ENCODE data around the gene MAJIN. TPM values are rescaled to one million over a fixed set of nuclear protein-coding genes. Genes with fewer than 3 reads are reported as not detected.

MAJIN gene
- total RNA-seq, 1 donor from 2014 or later: not detected

DNA sequence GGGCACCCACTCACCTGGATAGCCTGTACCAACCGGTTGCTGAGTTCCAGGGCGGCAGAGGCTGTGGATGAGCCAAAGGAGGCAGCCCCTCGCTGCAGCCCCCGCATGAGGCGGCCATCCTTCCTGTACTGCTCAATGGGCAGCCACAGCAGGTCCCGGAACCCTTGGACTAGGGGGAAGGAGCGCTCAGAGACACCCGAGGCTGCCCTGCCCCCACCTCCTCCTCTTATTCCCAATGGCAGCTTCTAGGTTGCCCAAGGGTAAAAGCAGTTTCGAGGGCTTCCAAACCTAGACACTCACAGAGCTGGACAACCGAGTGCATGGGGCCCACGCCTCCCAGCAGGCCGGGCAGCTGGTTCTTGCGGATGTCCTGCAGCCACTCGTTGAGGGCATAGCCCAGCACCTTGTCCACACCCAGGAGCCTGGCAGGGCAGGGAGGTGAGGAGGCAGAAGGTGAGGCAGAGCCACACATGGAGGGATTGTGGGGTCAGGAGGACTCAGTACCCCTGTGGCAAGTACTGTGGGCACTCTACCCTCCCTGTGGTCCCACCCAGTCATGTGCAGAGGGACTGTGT, 75.4 kb downstream of the MAJIN start:
- FAIRE-seq (no peak), DNase-seq (ENCODE audit: low spot score in 2 of 2) (no peak)

DNA sequence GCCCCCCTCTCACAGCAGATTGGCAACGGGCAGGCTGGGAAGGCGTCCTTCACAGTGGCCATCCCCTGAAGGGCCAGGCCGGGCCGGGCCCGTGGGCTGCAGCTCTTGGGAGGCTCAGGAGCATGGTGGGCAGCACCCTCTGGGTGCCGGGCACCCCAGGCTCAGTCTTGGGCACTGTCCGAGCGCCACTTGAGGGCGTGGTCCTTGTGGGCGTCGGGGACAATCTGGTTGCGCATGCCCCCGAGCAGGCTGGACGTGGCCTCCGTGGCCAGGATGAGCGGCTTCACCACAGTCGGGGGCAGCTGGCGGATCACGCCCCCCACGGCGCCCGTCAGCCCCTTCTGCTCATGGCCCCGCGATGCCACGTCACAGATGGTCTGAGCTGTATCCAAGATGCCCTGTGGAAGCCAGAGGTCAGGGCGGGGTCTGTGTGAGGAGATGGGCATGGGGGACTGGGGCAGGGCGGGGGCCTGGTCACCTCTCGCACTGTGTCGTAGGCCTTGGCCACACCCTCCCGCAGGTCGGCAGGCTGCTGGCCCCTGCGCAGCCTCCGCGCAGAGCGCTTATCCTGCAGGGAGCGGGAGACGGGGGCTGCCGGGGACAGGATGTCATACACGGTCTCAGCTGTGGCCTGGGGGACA, 77.0 kb downstream of the MAJIN start:
- FAIRE-seq (no peak), DNase-seq (ENCODE audit: low spot score in 2 of 2) (no peak)

DNA sequence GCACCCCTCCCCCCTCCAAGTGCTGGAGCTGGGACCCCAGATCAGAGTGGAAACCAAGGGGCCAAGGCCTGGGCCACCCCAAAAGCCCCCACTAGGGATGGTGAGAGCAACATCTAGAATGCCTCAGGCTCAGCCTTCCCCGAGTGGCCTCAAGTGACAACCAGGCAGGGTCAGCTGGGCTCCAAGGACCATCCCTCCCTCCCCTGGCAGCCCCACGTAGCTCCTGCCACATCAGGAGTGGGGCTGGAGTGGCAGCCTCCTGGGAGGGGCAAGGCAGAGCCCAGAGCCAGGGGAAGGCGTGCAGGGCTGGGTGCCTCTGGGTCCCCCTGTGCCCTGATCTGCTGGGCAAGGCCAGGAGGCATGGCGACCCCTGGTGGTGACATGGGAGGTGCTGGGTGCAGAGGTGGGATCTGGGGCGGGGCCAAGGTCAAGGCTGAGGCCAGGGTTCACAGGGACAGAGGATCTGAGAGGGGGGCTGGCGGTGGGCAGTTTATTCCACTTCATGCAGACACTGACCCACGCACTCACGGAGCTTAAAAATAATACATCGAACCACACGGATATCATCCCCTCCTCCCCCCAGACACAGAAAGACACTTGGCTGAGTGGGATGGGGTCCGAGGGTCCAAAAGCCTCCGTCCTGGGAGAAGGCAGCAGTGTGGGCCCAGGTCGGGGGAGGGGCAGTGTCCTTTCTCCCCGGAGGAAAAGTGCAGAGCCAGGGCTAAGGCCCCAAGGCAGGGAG, 77.7 kb downstream of the MAJIN start:
- no peak for FAIRE-seq
- DNase-seq (ENCODE audit: low spot score in 2 of 2): peak; percentile 76 to 85

GRCh38 chr11:64893194-64894069, 78.5 kb downstream of the MAJIN start:
- DNase-seq (ENCODE audit: low spot score in 2 of 2): no peak
- FAIRE-seq: no peak

DNA sequence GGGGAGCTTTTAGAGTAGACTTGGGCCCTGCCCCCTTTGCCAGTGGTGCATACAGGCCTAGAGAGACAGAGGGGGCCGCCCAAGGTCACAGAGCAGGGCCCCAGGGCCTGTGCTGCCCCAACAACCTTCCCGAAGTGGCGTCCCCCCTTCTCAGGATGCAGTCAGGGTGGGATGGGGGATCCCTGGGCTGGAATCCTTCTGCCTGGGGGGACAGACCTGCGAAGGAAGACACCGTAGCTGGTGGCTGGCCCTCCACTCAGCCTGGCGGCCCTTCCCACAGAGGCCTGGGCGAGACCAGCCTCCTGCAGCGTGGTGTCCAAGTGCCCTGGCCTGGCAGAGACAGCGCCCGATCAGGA, 79.1 kb downstream of the MAJIN start:
- FAIRE-seq (no peak), DNase-seq (ENCODE audit: low spot score in 2 of 2) (no peak)

GRCh38 chr11:64892411-64892831, 79.5 kb downstream of the MAJIN start:
- FAIRE-seq (no peak), DNase-seq (ENCODE audit: low spot score in 2 of 2) (no peak)

- no peak for FAIRE-seq
- no peak for DNase-seq (ENCODE audit: low spot score in 2 of 2)
These were observed 80.0 kb downstream of the MAJIN start for GRCh38 chr11:64891880-64892279.

DNA sequence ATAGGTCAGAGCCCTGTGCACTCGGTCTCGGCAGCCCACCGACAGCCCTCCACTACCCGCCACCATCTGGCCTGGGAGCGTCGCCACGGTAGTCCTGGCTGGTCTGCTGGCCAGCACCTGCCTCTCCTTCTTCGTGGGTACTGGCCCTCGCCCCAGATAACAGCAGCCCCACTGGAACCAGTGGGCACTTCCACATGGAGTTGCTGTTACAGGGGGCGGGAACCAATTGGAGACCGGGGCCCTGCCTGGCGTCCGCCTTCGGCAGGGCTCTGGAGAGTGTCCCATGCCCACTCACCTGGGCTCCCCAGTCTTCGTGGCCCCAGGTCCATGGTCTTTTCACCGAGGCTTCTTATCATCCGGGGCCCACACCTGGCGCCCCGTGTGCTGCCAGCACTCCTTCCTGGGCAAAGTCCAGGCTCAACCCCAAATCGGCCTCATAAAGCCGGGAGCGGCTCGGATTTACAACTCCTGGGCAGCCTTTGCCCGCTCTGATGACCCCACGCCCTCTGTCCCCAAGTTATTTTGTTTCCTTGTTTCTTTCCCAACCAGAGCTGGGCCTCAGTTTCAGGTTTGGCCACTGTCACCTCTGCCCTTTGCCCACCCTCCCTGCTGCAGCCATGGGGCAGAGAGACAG, 80.6 kb downstream of the MAJIN start:
- DNase-seq (ENCODE audit: low spot score in 2 of 2): no peak
- FAIRE-seq: no peak

GRCh38 chr11:64890522-64890939, 81.4 kb downstream of the MAJIN start:
- FAIRE-seq (no peak), DNase-seq (ENCODE audit: low spot score in 2 of 2) (no peak)

- FAIRE-seq: no peak
These were observed 83.0 kb downstream of the MAJIN start for GRCh38 chr11:64888729-64889511.

DNA sequence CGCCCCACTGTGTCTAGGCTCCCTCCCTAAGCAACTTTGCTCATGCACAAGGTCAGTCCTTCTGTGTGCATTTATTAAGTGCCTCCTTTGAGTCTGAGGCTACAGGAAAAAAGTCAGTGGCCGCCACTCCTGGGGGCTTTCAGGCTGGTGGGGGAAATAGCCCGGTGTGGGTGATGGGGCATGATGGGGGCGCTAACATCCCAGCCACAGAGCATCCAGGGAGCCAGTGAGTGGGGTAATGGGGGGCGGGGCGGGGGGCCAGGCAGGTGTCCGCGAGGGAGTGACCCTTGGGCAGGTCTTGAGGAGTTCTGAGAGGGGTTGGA, 83.5 kb downstream of the MAJIN start:
- FAIRE-seq (no peak), DNase-seq (ENCODE audit: low spot score in 2 of 2) (no peak)

More at GRCh38 chr11:64888729-64889511, 83.0 kb downstream of the MAJIN start:
- DNase-seq (ENCODE audit: low spot score in 2 of 2): no peak

Small RNA genes lying within 50 kb of the gene (small RNA-seq; reads per million reads assigned to genes)
- gene MIR6749 (not detected), gene MIR6750 (not detected), gene MIR6879 (not detected)

Other genes starting within 250 kb of the MAJIN start
- 204 TPM for gene NRXN2, start 248.9 kb downstream of the MAJIN start, total RNA-seq
- 24.9 TPM for gene RASGRP2, start 228.0 kb downstream of the MAJIN start, total RNA-seq
- 0.82 TPM for gene PYGM, start 212.1 kb downstream of the MAJIN start, total RNA-seq
- gene SF1, start 193.6 kb downstream of the MAJIN start, total RNA-seq: 62.4 TPM
- 7.3 TPM for gene MAP4K2, start 168.9 kb downstream of the MAJIN start, total RNA-seq
- gene MEN1, start 161.6 kb downstream of the MAJIN start, total RNA-seq: 11.8 TPM
- under 0.01 TPM for gene CDC42BPG, start 127.5 kb downstream of the MAJIN start, total RNA-seq
- gene EHD1, start 93.5 kb downstream of the MAJIN start, total RNA-seq: 23.6 TPM
- 7.3 TPM for gene ATG2A, start 54.9 kb downstream of the MAJIN start, total RNA-seq
- gene PPP2R5B, start 47.4 kb downstream of the MAJIN start, total RNA-seq: 27.3 TPM
- gene GPHA2, start 36.2 kb downstream of the MAJIN start, total RNA-seq: not detected
- gene BATF2, start 24.9 kb upstream of the MAJIN start, total RNA-seq: not detected
- 50.5 TPM for gene ARL2, start 42.1 kb upstream of the MAJIN start, total RNA-seq
- gene SNX15, start 55.3 kb upstream of the MAJIN start, total RNA-seq: 17.9 TPM
- gene SAC3D1, start 69.1 kb upstream of the MAJIN start, total RNA-seq: 5.7 TPM
- 4.1 TPM for gene NAALADL1, start 86.4 kb upstream of the MAJIN start, total RNA-seq
- 1.6 TPM for gene CDCA5, start 111.9 kb upstream of the MAJIN start, total RNA-seq
- gene ZFPL1, start 112.1 kb upstream of the MAJIN start, total RNA-seq: 11.8 TPM
- gene VPS51, start 124.1 kb upstream of the MAJIN start, total RNA-seq: 229 TPM
- 54.6 TPM for gene TM7SF2, start 139.8 kb upstream of the MAJIN start, total RNA-seq
- 6.1 TPM for gene ZNHIT2, start 145.6 kb upstream of the MAJIN start, total RNA-seq
- gene FAU, start 150.0 kb upstream of the MAJIN start, total RNA-seq: 251 TPM
- gene MRPL49, start 150.2 kb upstream of the MAJIN start, total RNA-seq: 29.3 TPM
- 7.7 TPM for gene SYVN1, start 162.4 kb upstream of the MAJIN start, total RNA-seq
- not detected for gene SPDYC, start 198.1 kb upstream of the MAJIN start, total RNA-seq
- 48.5 TPM for gene CAPN1, start 209.8 kb upstream of the MAJIN start, total RNA-seq

All from frontal cortex (tissue), 4 donors.